ENCODE measurements around the gene PHF12. TPM values are rescaled to one million over a fixed set of nuclear protein-coding genes. Genes with fewer than 3 reads are reported as not detected.

The PHF12 gene
- total and polyA plus RNA-seq, 2 of the 13 experiments (the other 11 are each of a cell fraction or from before 2014, with no cell fraction given) = 9.8 to 17.1 TPM

DNA sequence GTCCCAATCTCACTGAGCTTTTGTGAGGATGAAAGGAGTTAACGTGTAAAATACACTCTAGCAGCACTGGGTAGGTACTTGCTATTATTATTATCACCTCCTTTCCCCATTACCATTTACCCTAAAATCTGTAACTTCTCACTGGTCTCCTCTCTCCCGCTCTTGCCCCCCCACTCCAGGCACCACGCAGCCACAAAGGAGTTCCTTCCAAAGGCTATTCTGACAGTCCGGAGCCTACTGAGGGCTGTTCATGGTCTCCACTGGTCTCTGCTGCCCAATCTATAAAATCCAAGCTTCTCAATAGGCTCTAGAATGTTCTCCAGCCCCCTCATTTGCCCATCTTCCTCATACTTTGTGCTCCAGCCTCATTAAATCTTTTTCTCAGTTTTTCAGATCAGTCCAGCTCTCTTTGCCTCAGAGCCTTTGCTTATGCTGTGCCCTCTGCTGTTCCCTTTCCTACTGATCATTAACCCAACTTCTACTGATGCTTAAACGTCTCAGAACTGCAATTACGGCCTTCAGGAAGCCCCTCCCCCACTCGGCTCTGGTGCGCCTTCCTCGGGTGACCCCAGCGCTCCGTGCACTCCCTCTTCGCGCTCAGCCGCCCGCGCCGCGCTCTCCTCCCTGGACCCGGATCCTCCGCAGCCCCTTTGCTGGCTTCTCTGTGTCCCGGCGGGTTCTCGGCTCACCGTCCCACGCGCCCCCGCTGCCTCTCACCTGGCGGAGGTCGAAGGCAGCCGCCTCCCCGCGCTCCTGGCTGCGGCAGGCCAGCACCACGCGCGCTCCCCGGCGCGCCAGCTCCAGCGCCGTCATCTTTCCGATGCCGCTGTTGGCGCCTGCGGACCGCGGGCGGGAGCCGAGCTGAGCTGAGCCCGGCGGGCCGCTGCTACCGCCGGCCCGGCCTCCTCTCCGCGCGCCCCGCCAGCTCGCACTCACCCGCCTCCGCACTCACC is 49.2 kb downstream of the PHF12 start (continued):
- no peak for TF ChIP-seq AGO1 (IDR thresholded peaks at IDR 0.05; ENCODE audit: low read depth, low read length, poor library complexity, severe bottlenecking)
- no peak for TF ChIP-seq ZNF550 (CRISPR knock-in tag; IDR thresholded peaks at IDR 0.05; ENCODE audit: borderline replicate concordance)
- TF ChIP-seq ZMYM4 (CRISPR knock-in tag; IDR thresholded peaks at IDR 0.05) = no peak
- TF ChIP-seq, protein P1, sequence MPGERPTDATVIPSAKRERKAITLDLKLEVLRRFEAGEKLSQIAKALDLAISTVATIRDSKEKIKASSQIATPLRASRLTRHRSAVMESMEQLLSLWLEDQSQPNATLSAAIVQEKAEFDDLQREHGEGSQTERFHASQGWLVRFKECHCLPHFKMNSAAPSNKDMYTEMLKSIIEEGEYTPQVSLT (CRISPR knock-in tag; IDR thresholded peaks at IDR 0.05; ENCODE audit: borderline replicate concordance, low read depth) = no peak; the same call in 1 of the 2 replicates
- no peak for TF ChIP-seq ZKSCAN5 (CRISPR knock-in tag; IDR thresholded peaks at IDR 0.05)
- TF ChIP-seq RFXANK (CRISPR knock-in tag; IDR thresholded peaks at IDR 0.05) = 0 out of 2 replicates have a peak, but pooled peaks have one; percentile 16
- no peak for TF ChIP-seq RBAK (CRISPR knock-in tag; IDR thresholded peaks at IDR 0.05)
- no peak for TF ChIP-seq NFIB (CRISPR knock-in tag; IDR thresholded peaks at IDR 0.05; ENCODE audit: borderline replicate concordance)
- no peak for TF ChIP-seq SIX4 (CRISPR knock-in tag; IDR thresholded peaks at IDR 0.05)
- TF ChIP-seq ATRX (CRISPR knock-in tag; IDR thresholded peaks at IDR 0.05; ENCODE audit: borderline replicate concordance) = no peak
- TF ChIP-seq, protein P2, sequence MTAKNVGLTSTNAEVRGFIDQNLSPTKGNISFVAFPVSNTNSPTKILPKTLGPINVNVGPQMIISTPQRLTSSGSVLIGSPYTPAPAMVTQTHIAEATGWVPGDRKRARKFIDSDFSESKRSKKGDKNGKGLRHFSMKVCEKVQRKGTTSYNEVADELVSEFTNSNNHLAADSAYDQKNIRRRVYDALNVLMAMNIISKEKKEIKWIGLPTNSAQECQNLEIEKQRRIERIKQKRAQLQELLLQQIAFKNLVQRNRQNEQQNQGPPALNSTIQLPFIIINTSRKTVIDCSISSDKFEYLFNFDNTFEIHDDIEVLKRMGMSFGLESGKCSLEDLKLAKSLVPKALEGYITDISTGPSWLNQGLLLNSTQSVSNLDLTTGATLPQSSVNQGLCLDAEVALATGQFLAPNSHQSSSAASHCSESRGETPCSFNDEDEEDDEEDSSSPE (CRISPR knock-in tag; IDR thresholded peaks at IDR 0.05) = no peak
- peak; percentile 70 for TF ChIP-seq TAF15 (IDR thresholded peaks at IDR 0.05; ENCODE audit: low read depth, low read length, poor library complexity, severe bottlenecking)
- no peak for TF ChIP-seq CHD2 (IDR thresholded peaks at IDR 0.05; ENCODE audit: low read depth, low read length)
- no peak for TF ChIP-seq HNF4G (IDR thresholded peaks at IDR 0.05; ENCODE audit: borderline replicate concordance, low read depth, low read length)
- TF ChIP-seq HNF4G (CRISPR knock-in tag; IDR thresholded peaks at IDR 0.05; ENCODE audit: borderline replicate concordance, low read depth) = no peak
- no peak for TF ChIP-seq SALL2 (CRISPR knock-in tag; IDR thresholded peaks at IDR 0.05)
- TF ChIP-seq LCORL (IDR thresholded peaks at IDR 0.05) = no peak
- 0 out of 2 replicates have a peak, but pooled peaks have one; percentile 21 for TF ChIP-seq LCORL (CRISPR knock-in tag; IDR thresholded peaks at IDR 0.05)
- TF ChIP-seq, protein P3, sequence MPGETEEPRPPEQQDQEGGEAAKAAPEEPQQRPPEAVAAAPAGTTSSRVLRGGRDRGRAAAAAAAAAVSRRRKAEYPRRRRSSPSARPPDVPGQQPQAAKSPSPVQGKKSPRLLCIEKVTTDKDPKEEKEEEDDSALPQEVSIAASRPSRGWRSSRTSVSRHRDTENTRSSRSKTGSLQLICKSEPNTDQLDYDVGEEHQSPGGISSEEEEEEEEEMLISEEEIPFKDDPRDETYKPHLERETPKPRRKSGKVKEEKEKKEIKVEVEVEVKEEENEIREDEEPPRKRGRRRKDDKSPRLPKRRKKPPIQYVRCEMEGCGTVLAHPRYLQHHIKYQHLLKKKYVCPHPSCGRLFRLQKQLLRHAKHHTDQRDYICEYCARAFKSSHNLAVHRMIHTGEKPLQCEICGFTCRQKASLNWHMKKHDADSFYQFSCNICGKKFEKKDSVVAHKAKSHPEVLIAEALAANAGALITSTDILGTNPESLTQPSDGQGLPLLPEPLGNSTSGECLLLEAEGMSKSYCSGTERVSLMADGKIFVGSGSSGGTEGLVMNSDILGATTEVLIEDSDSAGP (CRISPR knock-in tag; IDR thresholded peaks at IDR 0.05; ENCODE audit: borderline replicate concordance) = no peak
- TF ChIP-seq SP1 (IDR thresholded peaks at IDR 0.05) = no peak
- TF ChIP-seq SP1 (CRISPR knock-in tag; IDR thresholded peaks at IDR 0.05) = 0 out of 2 replicates have a peak, but pooled peaks have one; percentile 21
- TF ChIP-seq ZNF432 (CRISPR knock-in tag; IDR thresholded peaks at IDR 0.05; ENCODE audit: borderline replicate concordance) = no peak
- TF ChIP-seq ZNF207 (IDR thresholded peaks at IDR 0.05; ENCODE audit: borderline replicate concordance) = no peak
- TF ChIP-seq ZNF589 (CRISPR knock-in tag; conservative IDR thresholded peaks at IDR 0.05) = no peak; the same call in 1 of the 2 replicates
- 0 out of 2 replicates have a peak, but pooled peaks have one; percentile 12 for TF ChIP-seq ZNF253 (CRISPR knock-in tag; IDR thresholded peaks at IDR 0.05; ENCODE audit: borderline replicate concordance)
